SK-N-SH treated with all-trans-retinoic acid at 6 μM for 48 hours (cell line): Measurements from ENCODE around the gene YPEL3.

Experiments used
- ATAC-seq: fragments of 200-7000 bp; cut with Tn5 transposase; 3 replicates; pipeline ENCODE4 v1.9.1; 2020; ENCODE audit warnings: mild to moderate bottlenecking, moderate library complexity
- ARNTL ChIP-seq: fragments of 450-650 bp; formaldehyde crosslinking; IDR thresholded peaks from 2 replicates; pipeline ENCODE4 v1.5.0; 2020; ENCODE audit warnings: low read depth, mild to moderate bottlenecking, moderate library complexity, borderline replicate concordance
- BACH2 ChIP-seq: fragments of 250-450 bp; sonication (Bioruptor Pico); IDR thresholded peaks from 2 replicates; pipeline ENCODE4 v1.9.0; 2021; ENCODE audit warnings: mild to moderate bottlenecking, borderline replicate concordance
- ESRRG ChIP-seq: fragments of 250-450 bp; sonication (Bioruptor Pico); IDR thresholded peaks from 2 replicates; pipeline ENCODE4 v1.6.1; 2021; ENCODE audit warnings: mild to moderate bottlenecking
- OSR1 ChIP-seq: fragments of 250-450 bp; sonication (Bioruptor Pico); IDR thresholded peaks from 2 replicates; pipeline ENCODE4 v1.8.0; 2022; ENCODE audit warnings: moderate library complexity, mild to moderate bottlenecking, inconsistent platforms
- POU6F1 ChIP-seq: fragments of 250-450 bp; sonication (Bioruptor Pico); IDR thresholded peaks from 2 replicates; pipeline ENCODE4 v1.8.0; 2021; ENCODE audit warnings: low read depth, mild to moderate bottlenecking, moderate library complexity, borderline replicate concordance
- TOX ChIP-seq: fragments of 250-450 bp; sonication (Bioruptor Pico); IDR thresholded peaks from 2 replicates; pipeline ENCODE4 v1.8.0; 2021; ENCODE audit warnings: mild to moderate bottlenecking, moderate library complexity, borderline replicate concordance
- ZFP30 ChIP-seq: fragments of 450-650 bp; formaldehyde crosslinking; IDR thresholded peaks from 2 replicates; pipeline ENCODE4 v1.5.0; 2022; ENCODE audit warnings: mild to moderate bottlenecking, moderate library complexity
- ZNF565 ChIP-seq: fragments of 450-650 bp; formaldehyde crosslinking; conservative IDR thresholded peaks from 2 replicates; pipeline ENCODE4 v1.5.0; 2020; ENCODE audit warnings: low read depth, mild to moderate bottlenecking, moderate library complexity
- ZNF70 ChIP-seq: fragments of 450-650 bp; formaldehyde crosslinking; IDR thresholded peaks from 2 replicates; pipeline ENCODE4 v1.5.0; 2020; ENCODE audit warnings: mild to moderate bottlenecking, moderate library complexity
- TF ChIP-seq, protein P1 (sequence below): fragments of 250-450 bp; sonication (Bioruptor Pico); IDR thresholded peaks from 2 replicates; pipeline ENCODE4 v1.5.0; 2020; ENCODE audit warnings: mild to moderate bottlenecking, moderate library complexity
- TF ChIP-seq, protein P2 (sequence below): fragments of 250-450 bp; sonication (Bioruptor Pico); IDR thresholded peaks from 2 replicates; pipeline ENCODE4 v1.5.1; 2021; ENCODE audit warnings: mild to moderate bottlenecking, moderate library complexity
- TF ChIP-seq, protein P3 (sequence below): fragments of 250-450 bp; sonication (Bioruptor Pico); IDR thresholded peaks from 2 replicates; pipeline ENCODE4 v1.8.0; 2020; ENCODE audit warnings: mild to moderate bottlenecking, moderate library complexity, borderline replicate concordance
- TF ChIP-seq, protein P4 (sequence below): fragments of 250-450 bp; sonication (Bioruptor Pico); IDR thresholded peaks from 2 replicates; pipeline ENCODE4 v1.5.1; 2020; ENCODE audit warnings: low read depth, mild to moderate bottlenecking, moderate library complexity

YPEL3 gene

DNA sequence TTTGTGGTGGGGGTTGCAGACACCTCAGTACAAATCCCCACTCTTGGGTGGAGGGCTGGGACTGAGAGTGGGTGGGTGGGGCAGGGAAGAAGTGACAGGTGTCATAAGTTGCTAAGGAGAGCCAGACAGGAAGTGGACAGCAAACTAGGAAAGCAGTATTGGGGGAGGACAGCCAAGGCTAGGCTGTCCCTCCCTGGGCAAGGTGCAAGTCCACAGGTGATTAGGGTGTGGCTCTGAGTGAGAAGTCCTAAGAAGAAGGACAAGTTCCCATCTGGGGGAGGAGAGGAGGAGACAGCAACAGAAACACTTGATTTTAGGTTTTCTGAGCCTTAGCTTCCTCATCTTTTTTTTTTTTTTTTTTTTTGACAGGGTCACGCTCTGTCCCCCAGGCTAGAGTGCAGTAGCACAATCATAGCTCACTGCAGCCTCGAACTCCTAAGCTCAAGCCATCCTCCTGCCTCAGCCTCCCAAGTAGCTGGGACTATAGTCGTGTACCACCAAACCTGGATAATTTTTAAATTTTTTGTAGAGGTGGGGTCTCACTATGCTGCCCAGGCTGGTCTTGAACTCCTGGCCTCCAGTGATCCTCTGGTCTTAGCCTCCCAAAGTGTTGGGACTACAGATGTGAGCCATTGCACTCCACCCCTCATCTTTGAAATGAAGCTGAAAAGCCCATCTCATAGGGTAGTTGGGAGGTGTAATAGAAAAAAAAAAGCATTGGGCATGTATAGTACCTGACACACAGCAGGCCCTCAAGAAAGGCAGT is 24.5 kb upstream of the YPEL3 start:
- no peak for TF ChIP-seq OSR1 (CRISPR knock-in tag)
- TF ChIP-seq ARNTL (CRISPR knock-in tag): no peak
- TF ChIP-seq, protein P1, sequence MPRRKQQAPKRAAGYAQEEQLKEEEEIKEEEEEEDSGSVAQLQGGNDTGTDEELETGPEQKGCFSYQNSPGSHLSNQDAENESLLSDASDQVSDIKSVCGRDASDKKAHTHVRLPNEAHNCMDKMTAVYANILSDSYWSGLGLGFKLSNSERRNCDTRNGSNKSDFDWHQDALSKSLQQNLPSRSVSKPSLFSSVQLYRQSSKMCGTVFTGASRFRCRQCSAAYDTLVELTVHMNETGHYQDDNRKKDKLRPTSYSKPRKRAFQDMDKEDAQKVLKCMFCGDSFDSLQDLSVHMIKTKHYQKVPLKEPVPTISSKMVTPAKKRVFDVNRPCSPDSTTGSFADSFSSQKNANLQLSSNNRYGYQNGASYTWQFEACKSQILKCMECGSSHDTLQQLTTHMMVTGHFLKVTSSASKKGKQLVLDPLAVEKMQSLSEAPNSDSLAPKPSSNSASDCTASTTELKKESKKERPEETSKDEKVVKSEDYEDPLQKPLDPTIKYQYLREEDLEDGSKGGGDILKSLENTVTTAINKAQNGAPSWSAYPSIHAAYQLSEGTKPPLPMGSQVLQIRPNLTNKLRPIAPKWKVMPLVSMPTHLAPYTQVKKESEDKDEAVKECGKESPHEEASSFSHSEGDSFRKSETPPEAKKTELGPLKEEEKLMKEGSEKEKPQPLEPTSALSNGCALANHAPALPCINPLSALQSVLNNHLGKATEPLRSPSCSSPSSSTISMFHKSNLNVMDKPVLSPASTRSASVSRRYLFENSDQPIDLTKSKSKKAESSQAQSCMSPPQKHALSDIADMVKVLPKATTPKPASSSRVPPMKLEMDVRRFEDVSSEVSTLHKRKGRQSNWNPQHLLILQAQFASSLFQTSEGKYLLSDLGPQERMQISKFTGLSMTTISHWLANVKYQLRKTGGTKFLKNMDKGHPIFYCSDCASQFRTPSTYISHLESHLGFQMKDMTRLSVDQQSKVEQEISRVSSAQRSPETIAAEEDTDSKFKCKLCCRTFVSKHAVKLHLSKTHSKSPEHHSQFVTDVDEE (CRISPR knock-in tag): no peak
- no peak for TF ChIP-seq TOX (CRISPR knock-in tag)
- TF ChIP-seq, protein P2, sequence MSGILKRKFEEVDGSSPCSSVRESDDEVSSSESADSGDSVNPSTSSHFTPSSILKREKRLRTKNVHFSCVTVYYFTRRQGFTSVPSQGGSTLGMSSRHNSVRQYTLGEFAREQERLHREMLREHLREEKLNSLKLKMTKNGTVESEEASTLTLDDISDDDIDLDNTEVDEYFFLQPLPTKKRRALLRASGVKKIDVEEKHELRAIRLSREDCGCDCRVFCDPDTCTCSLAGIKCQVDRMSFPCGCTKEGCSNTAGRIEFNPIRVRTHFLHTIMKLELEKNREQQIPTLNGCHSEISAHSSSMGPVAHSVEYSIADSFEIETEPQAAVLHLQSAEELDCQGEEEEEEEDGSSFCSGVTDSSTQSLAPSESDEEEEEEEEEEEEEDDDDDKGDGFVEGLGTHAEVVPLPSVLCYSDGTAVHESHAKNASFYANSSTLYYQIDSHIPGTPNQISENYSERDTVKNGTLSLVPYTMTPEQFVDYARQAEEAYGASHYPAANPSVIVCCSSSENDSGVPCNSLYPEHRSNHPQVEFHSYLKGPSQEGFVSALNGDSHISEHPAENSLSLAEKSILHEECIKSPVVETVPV (CRISPR knock-in tag): no peak
- TF ChIP-seq ESRRG (CRISPR knock-in tag): no peak
- ATAC-seq: no peak

DNA sequence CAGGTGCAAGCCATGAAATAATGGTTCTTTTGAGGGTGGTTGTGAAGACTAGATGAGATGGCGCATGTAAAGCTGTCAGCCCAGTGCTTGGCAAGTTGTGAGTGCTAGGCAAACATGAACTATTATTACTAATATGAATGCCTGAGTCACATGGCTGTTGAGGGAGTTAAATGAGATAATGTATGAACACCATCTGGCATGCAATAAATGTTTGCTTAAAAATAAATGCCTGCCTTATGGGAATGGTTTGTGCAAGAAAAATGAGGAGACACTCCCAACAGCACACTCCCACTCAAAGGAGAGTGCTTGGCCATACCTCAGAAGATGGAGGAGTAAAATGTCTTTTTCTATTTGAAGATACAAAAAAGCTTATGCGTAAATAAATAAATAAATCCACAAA is 23.4 kb upstream of the YPEL3 start:
- ATAC-seq: no peak
- no peak for TF ChIP-seq ZNF70 (CRISPR knock-in tag)
- TF ChIP-seq POU6F1 (CRISPR knock-in tag): no peak

DNA sequence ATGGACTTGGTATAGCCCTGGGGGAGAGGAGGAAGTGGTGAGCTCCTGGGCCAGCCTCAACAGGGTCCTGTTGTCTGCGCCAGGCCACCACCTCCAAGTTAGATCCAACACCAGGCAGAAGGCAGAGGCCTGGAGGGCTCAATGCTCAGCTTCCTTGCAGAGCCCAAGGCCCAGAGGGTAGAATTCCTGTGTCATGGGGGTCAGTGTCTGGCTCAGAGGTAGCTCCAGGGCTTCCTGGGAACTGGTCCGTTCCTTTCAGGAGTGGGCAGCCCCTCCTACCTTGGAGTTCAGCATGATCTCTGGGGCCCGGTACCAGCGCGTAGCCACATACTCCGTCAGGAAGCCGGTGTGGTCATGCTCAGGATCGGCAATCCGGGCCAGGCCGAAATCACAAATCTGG is 21.8 kb upstream of the YPEL3 start:
- ATAC-seq: no peak
- no peak for TF ChIP-seq ZNF565 (CRISPR knock-in tag)
- TF ChIP-seq BACH2 (CRISPR knock-in tag): no peak
- no peak for TF ChIP-seq ZFP30 (CRISPR knock-in tag)
- no peak for TF ChIP-seq ZNF70 (CRISPR knock-in tag)
- TF ChIP-seq TOX (CRISPR knock-in tag): no peak
- TF ChIP-seq, protein P2 (CRISPR knock-in tag): no peak
- TF ChIP-seq, protein P3, sequence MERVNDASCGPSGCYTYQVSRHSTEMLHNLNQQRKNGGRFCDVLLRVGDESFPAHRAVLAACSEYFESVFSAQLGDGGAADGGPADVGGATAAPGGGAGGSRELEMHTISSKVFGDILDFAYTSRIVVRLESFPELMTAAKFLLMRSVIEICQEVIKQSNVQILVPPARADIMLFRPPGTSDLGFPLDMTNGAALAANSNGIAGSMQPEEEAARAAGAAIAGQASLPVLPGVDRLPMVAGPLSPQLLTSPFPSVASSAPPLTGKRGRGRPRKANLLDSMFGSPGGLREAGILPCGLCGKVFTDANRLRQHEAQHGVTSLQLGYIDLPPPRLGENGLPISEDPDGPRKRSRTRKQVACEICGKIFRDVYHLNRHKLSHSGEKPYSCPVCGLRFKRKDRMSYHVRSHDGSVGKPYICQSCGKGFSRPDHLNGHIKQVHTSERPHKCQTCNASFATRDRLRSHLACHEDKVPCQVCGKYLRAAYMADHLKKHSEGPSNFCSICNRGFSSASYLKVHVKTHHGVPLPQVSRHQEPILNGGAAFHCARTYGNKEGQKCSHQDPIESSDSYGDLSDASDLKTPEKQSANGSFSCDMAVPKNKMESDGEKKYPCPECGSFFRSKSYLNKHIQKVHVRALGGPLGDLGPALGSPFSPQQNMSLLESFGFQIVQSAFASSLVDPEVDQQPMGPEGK (CRISPR knock-in tag): no peak
- TF ChIP-seq, protein P4, sequence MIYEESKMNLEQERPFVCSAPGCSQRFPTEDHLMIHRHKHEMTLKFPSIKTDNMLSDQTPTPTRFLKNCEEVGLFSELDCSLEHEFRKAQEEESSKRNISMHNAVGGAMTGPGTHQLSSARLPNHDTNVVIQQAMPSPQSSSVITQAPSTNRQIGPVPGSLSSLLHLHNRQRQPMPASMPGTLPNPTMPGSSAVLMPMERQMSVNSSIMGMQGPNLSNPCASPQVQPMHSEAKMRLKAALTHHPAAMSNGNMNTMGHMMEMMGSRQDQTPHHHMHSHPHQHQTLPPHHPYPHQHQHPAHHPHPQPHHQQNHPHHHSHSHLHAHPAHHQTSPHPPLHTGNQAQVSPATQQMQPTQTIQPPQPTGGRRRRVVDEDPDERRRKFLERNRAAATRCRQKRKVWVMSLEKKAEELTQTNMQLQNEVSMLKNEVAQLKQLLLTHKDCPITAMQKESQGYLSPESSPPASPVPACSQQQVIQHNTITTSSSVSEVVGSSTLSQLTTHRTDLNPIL: no peak
- no peak for TF ChIP-seq OSR1 (CRISPR knock-in tag)
